Activated CD8-positive, alpha-beta memory T cell treated with anti-CD3 and anti-CD28 coated beads, Interleukin-2, amount 10 ng/mL, durations not matched to agents 7 days and 5 days (primary cell): ENCODE results near the gene SLCO3A1. TPM values are rescaled to one million over a fixed set of nuclear protein-coding genes. Genes with fewer than 3 reads are reported as not detected.

Experiments used
- ATAC-seq: fragments of 150-1000 bp; cut with Tn5 transposase; one replicate; pipeline ENCODE4 v1.10.0; 2021; ENCODE audit warnings: moderate library complexity
- CTCF ChIA-PET: fragments of 350-600 bp; sonication (Branson Sonifier 250); formaldehyde crosslinking; loops from one replicate; lab custom pipeline; 2021; ENCODE audit warnings: antibody characterized with exemption; lab: Charles Lee
- DNase-seq: peaks from one replicate; pipeline ENCODE4 v3.0.0-alpha.2; 2020
- H3K27ac Mint-ChIP-seq: one replicate; pipeline ENCODE4 v1.8.0; 2021; ENCODE audit warnings: mild to moderate bottlenecking, mixed read lengths
- H3K27me3 Mint-ChIP-seq: one replicate; pipeline ENCODE4 v1.8.0; 2021; ENCODE audit warnings: mixed read lengths
- H3K36me3 Mint-ChIP-seq: one replicate; pipeline ENCODE4 v1.8.0; 2021; ENCODE audit warnings: mild to moderate bottlenecking, mixed read lengths
- H3K4me1 Mint-ChIP-seq: one replicate; pipeline ENCODE4 v1.8.0; 2021; ENCODE audit warnings: mixed read lengths
- H3K4me3 Mint-ChIP-seq: one replicate; pipeline ENCODE4 v1.8.0; 2021; ENCODE audit warnings: mild to moderate bottlenecking, moderate library complexity, mixed read lengths
- H3K9me3 Mint-ChIP-seq: one replicate; pipeline ENCODE4 v1.8.0; 2022; ENCODE audit warnings: low read depth, mixed read lengths
- total RNA-seq, 2 experiments: library from RNA; stranded (reverse); gene quantifications; one replicate each; pipeline ENCODE4 v1.2.3, GENCODE V29; 2021

SLCO3A1 gene
- total RNA-seq, 2 experiments from 2014 or later = 20.8 to 32.0 TPM

DNA sequence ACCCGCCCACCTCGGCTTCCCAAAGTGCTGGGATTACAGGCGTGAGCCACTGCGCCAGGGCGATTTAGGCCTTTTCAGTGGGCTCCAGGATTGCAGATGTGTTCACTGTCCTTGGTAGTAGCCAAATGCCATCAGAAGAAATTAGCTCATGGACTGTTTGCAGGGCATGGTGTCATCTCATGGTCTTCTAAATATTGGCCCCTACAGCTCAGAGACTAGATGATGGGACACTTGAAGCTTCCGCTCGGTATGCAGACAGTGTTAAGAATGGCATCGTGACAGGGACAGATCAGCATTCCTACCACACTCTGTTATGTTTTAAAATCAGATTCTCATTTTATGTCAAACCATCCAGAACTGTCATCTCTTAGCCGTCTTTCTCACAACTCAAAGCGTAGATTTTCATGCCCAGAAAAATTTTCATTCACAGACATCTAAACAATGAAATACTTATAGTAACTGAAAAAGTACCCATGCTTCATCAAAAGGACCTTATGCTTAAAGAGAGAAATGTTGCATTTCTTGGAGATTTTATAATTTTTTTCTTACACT, 24.9 kb downstream of the SLCO3A1 start:
- Mint-ChIP-seq H3K9me3 (no peaks in the 10 kb centered on the region), H3K4me3 (no peak overlapping the region), H3K27ac (no peak overlapping the region), H3K36me3 (peaks cover 6% of the 10 kb centered on the region), H3K4me1 (peaks cover 14% of the 10 kb centered on the region), H3K27me3 (no peaks in the 10 kb centered on the region)
- no peak for DNase-seq
- CTCF ChIA-PET = no interaction called here
- no peak for ATAC-seq

DNA sequence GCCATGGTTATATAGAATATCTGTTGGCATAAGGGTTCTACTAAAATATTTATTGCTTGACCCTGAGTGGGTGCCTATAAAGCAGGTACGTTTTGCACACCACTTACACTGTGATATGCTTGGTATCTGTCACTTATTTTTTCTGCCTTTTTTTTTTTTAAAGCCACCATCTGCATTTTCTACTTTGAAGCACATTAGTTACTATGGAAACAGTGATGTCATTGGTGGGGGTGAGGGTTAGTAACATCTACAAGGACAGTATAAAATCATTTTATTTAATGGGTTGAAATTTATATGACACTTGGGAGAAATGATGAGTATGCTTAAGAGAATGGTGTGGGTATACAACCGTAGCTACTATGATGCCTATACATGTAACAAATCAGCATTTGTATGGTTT, 25.6 kb downstream of the SLCO3A1 start:
- peaks cover 14% of the 10 kb centered on the region for H3K4me1 Mint-ChIP-seq
- peaks cover 6% of the 10 kb centered on the region for H3K36me3 Mint-ChIP-seq
- no peak for DNase-seq
- ATAC-seq = no peak
- H3K4me3 Mint-ChIP-seq = no peak overlapping the region
- no peaks in the 10 kb centered on the region for H3K9me3 Mint-ChIP-seq
- H3K27ac Mint-ChIP-seq = no peak overlapping the region
- H3K27me3 Mint-ChIP-seq = no peaks in the 10 kb centered on the region
- CTCF ChIA-PET = no interaction called here

GRCh38 chr15:91880373-91880772, 26.9 kb downstream of the SLCO3A1 start:
- no peaks in the 10 kb centered on the region for H3K9me3 Mint-ChIP-seq
- DNase-seq (no peak), ATAC-seq (no peak)
- H3K4me1 Mint-ChIP-seq = peaks cover 14% of the 10 kb centered on the region
- H3K27ac Mint-ChIP-seq = no peak overlapping the region
- CTCF ChIA-PET = no interaction called here
- peaks cover 6% of the 10 kb centered on the region for H3K36me3 Mint-ChIP-seq
- no peak overlapping the region for H3K4me3 Mint-ChIP-seq
- no peaks in the 10 kb centered on the region for H3K27me3 Mint-ChIP-seq

DNA sequence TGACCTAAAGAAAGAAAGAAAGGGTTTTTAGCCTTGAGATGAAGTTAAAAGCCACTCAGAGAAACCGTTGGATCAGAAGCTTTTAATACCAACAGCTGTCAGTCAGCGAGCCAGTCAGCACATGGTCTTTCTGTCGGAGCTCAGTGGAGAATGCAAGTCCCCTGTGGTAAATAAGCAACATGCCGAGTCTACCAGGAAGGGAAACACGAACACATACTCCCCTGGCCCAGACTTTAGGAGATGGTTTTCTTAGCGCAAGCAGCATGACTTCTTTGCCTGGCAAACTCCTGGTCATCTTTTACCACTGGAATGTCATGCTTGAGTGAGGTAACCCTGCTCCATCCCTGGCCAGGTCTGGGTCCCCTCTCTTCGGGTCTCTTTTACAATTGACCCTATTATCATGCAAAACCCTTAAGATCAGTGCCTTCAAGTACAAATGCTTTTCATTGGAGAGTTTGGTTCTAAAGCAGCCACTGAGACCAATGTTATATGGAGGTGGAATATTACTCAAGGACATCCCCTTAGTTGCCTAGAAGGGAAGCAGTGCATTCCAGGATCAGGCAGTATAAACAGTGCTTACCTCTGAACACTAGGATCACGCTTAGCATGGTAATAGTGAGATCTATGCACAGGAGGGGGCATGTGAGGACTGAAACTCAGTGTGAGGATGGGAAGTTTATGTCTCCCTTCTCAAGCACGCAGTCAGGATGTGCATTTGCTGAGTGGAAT, 28.2 kb downstream of the SLCO3A1 start:
- Mint-ChIP-seq H3K9me3 (no peaks in the 10 kb centered on the region), H3K27me3 (no peaks in the 10 kb centered on the region), H3K27ac (no peak overlapping the region), H3K36me3 (peaks cover 6% of the 10 kb centered on the region), H3K4me3 (no peak overlapping the region), H3K4me1 (peaks cover 14% of the 10 kb centered on the region)
- ATAC-seq (no peak), DNase-seq (no peak)
- CTCF ChIA-PET = interaction anchor here (1.6 kb wide), 1 partner anchor 29 kb away, joined by 3 read pairs; no protein-coding TSS in a partner anchor

DNA sequence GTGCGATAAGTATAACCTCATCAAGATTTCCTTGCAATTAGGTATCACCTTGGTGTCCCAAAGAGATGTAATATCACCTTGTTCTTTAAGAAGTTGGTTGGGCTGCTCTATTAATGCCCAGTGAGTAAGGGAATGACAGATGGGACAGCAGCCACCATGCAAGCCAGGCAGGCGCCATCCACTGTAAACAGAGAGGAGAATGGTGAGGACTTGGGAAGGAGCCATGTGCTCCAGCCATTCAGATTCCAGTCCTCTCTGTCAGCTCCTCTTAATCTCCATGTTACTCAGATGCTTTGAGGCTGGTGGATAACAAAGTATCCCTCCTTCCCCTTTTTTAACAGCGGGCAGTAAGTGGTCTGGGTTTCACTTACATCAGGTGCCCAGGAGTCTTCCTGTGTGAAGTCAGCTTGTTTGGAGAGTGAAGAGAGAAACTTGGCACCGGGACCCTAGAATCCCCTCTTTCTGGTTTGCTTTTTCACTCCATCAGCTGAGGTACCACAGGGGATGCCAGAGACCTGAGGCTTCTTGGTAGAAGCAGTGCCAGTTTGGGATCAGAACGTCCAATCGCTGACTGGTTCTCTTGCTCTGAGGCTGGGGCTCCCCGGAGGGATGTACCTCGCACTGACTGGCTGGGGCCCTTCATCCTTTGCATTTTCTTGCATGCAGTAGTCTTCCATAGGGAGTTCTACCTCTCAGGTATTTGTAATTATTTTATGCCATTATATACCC, 29.5 kb downstream of the SLCO3A1 start:
- DNase-seq (no peak), ATAC-seq (no peak)
- peaks cover 16% of the 10 kb centered on the region for H3K4me1 Mint-ChIP-seq
- H3K27me3 Mint-ChIP-seq = no peaks in the 10 kb centered on the region
- H3K9me3 Mint-ChIP-seq = no peaks in the 10 kb centered on the region
- H3K27ac Mint-ChIP-seq = no peak overlapping the region
- no peak overlapping the region for H3K4me3 Mint-ChIP-seq
- CTCF ChIA-PET = no interaction called here
- peaks cover 2% of the 10 kb centered on the region for H3K36me3 Mint-ChIP-seq

- Mint-ChIP-seq H3K4me1 (peaks cover 16% of the 10 kb centered on the region), H3K9me3 (no peaks in the 10 kb centered on the region), H3K27me3 (no peaks in the 10 kb centered on the region), H3K27ac (no peak overlapping the region), H3K4me3 (no peak overlapping the region), H3K36me3 (peaks cover 2% of the 10 kb centered on the region)
- DNase-seq = no peak
- CTCF ChIA-PET = interaction anchor here (0.7 kb wide), 1 partner anchor 639 kb away, joined by 3 read pairs; no protein-coding TSS in a partner anchor
- ATAC-seq = no peak
Measured at GRCh38 chr15:91884606-91885005, 31.1 kb downstream of the SLCO3A1 start.

DNA sequence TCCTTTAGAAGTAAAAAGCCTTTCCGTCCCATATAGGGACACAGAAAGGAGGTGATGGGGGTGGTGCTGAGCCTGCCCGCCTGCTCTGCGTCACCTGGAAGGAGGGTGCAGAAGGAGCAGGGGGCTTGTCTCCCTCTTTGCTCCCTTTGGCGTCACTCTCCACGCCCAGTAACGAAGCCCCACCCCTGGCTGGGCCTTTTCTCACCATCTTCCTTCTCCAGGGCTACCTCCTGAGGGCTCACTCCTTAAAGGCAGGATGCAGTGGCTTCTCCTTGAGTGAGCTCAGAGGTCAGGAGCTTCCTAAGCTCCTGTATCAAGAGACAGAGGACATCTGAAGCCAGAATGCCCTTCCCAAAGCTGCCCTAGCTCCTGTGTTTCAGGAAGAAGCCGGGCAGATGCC, 31.5 kb downstream of the SLCO3A1 start:
- Mint-ChIP-seq H3K4me1 (peaks cover 16% of the 10 kb centered on the region), H3K27ac (no peak overlapping the region)
- no peak for ATAC-seq

GRCh38 chr15:91885714-91886270, 32.3 kb downstream of the SLCO3A1 start:
- no peaks in the 10 kb centered on the region for H3K9me3 Mint-ChIP-seq
- CTCF ChIA-PET = no interaction called here
- no peak overlapping the region for H3K27ac Mint-ChIP-seq
- DNase-seq (no peak), ATAC-seq (no peak)
- peaks cover 9% of the 10 kb centered on the region for H3K4me1 Mint-ChIP-seq
- no peak overlapping the region for H3K4me3 Mint-ChIP-seq
- H3K36me3 Mint-ChIP-seq = no peaks in the 10 kb centered on the region
- H3K27me3 Mint-ChIP-seq = no peaks in the 10 kb centered on the region

More for the DNA sequence above, 31.5 kb downstream of the SLCO3A1 start:
- Mint-ChIP-seq H3K4me3 (no peak overlapping the region), H3K36me3 (peaks cover under 1% of the 10 kb centered on the region), H3K9me3 (no peaks in the 10 kb centered on the region), H3K27me3 (no peaks in the 10 kb centered on the region)
- CTCF ChIA-PET = interaction anchor here (0.7 kb wide), 1 partner anchor 640 kb away, joined by 3 read pairs; no protein-coding TSS in a partner anchor
- DNase-seq = no peak

GRCh38 chr15:91886878-91887277, 33.4 kb downstream of the SLCO3A1 start:
- no peaks in the 10 kb centered on the region for H3K36me3 Mint-ChIP-seq
- H3K27ac Mint-ChIP-seq = no peak overlapping the region
- H3K9me3 Mint-ChIP-seq = no peaks in the 10 kb centered on the region
- CTCF ChIA-PET = no interaction called here
- H3K4me1 Mint-ChIP-seq = peaks cover 3% of the 10 kb centered on the region
- H3K4me3 Mint-ChIP-seq = no peak overlapping the region
- DNase-seq (no peak), ATAC-seq (no peak)
- H3K27me3 Mint-ChIP-seq = no peaks in the 10 kb centered on the region

- Mint-ChIP-seq H3K9me3 (no peaks in the 10 kb centered on the region), H3K4me1 (peaks cover 3% of the 10 kb centered on the region), H3K27ac (no peak overlapping the region), H3K27me3 (no peaks in the 10 kb centered on the region), H3K36me3 (peaks cover 2% of the 10 kb centered on the region), H3K4me3 (no peak overlapping the region)
- DNase-seq = no peak
- CTCF ChIA-PET = no interaction called here
- no peak for ATAC-seq
Measured at GRCh38 chr15:91887321-91887720, 33.8 kb downstream of the SLCO3A1 start.

DNA sequence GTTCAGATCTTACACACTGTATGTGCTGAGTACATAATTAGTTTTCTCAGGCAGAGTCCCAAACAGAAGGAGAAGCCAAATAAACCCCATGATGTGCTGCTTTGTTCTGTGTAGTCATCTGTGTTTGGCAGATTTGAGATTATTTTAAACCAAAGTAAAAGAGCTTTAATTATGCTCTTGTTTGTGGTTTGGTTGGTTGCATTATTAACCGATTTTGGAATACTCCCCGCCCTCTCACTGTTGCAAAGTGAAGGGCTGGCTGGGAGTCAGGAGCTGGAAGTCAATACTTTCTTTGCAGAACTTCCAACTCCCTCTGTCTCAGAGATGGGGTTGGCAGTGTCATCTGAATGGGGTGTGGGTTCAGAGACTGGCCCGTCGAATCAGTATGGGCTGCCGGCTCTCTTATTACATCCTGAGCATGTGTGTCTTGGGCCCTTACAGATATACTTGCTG, 34.4 kb downstream of the SLCO3A1 start:
- DNase-seq (no peak), ATAC-seq (no peak)
- H3K4me1 Mint-ChIP-seq = peaks cover 3% of the 10 kb centered on the region
- no peaks in the 10 kb centered on the region for H3K9me3 Mint-ChIP-seq
- no peaks in the 10 kb centered on the region for H3K27me3 Mint-ChIP-seq
- no peak overlapping the region for H3K27ac Mint-ChIP-seq
- no peak overlapping the region for H3K4me3 Mint-ChIP-seq
- peaks cover 5% of the 10 kb centered on the region for H3K36me3 Mint-ChIP-seq
- CTCF ChIA-PET = interaction anchor here (2.0 kb wide), 1 partner anchor 182 kb away, joined by 5 read pairs; no protein-coding TSS in a partner anchor

GRCh38 chr15:91889111-91889815, 35.8 kb downstream of the SLCO3A1 start:
- Mint-ChIP-seq H3K4me1 (peaks cover 3% of the 10 kb centered on the region), H3K27me3 (no peaks in the 10 kb centered on the region)
- CTCF ChIA-PET = interaction anchor here (1.0 to 2.0 kb wide), 2 partner anchors 8 to 184 kb away, joined by 3 to 5 read pairs; no protein-coding TSS in a partner anchor

DNA sequence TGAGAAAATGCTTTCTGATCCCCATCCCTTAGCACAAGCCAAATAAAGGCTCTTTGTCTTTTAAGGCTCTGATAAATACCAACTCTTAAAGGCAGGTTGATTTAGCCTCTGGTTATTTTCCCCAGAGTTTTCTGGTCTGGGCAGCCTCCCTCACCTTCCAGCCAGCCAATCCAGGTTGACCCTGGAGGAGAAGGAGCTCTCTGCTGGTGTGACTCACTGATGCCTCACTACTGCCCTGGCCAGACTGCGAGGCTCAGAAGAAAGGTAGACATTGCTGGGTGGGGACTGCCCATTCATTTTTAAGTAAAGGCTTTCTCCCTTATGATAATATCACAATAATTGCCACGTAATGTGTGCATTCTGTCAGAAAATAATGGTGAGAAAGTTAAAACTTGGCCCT, 37.1 kb downstream of the SLCO3A1 start:
- no peaks in the 10 kb centered on the region for H3K27me3 Mint-ChIP-seq

More at GRCh38 chr15:91889111-91889815, 35.8 kb downstream of the SLCO3A1 start:
- DNase-seq = no peak
- Mint-ChIP-seq H3K4me3 (no peak overlapping the region), H3K9me3 (peaks cover 7% of the 10 kb centered on the region), H3K36me3 (peaks cover 5% of the 10 kb centered on the region), H3K27ac (no peak overlapping the region)
- ATAC-seq = no peak

More for the DNA sequence above, 37.1 kb downstream of the SLCO3A1 start:
- DNase-seq = no peak
- Mint-ChIP-seq H3K4me1 (peaks cover 3% of the 10 kb centered on the region), H3K4me3 (no peak overlapping the region), H3K27ac (no peak overlapping the region), H3K9me3 (peaks cover 7% of the 10 kb centered on the region), H3K36me3 (peaks cover 5% of the 10 kb centered on the region)
- CTCF ChIA-PET = no interaction called here
- no peak for ATAC-seq
